HEK293 (cell line): ENCODE data around the gene SWT1.

Source experiments
- CTCF ChIA-PET: fragments of 350-600 bp; formaldehyde crosslinking; extraction: SDS; loops from one replicate; lab custom pipeline; 2021; ENCODE audit warnings: antibody characterized with exemption; lab: Yijun Ruan, JAX
- POLR2A ChIA-PET: fragments of 300-600 bp; formaldehyde crosslinking; extraction: SDS; loops from one replicate; lab custom pipeline; 2020; ENCODE audit warnings: antibody characterized with exemption, inconsistent platforms; lab: Yijun Ruan, JAX
- H3K27ac ChIP-seq: fragments of 200-500 bp; sonication (Bioruptor generic); 2 replicates; pipeline ENCODE4 v1.5.1; 2014; ENCODE audit warnings: low read depth, low read length, control low read depth, inconsistent platforms; ENCODE audit errors: extremely low read depth
- H3K36me3 ChIP-seq, 2 experiments: fragments of 200-500 bp in 1 of 2; sonication (Bioruptor generic) in 1 of 2; 1 replicate in 1 of 2; 2 replicates in 1 of 2; pipeline ENCODE4 v1.5.1; 2014 to 2017; ENCODE audit warnings: inconsistent platforms in 2 of 2, low read length in 2 of 2; ENCODE audit not compliant: control insufficient read depth in 2 of 2, insufficient read depth in 1 of 2
- H3K4me1 ChIP-seq: fragments of 200-500 bp; sonication (Bioruptor generic); 2 replicates; pipeline ENCODE4 v1.5.1; 2014; ENCODE audit warnings: mild to moderate bottlenecking, low read length, inconsistent platforms; ENCODE audit not compliant: control insufficient read depth, insufficient read depth
- H3K4me3 ChIP-seq: 2 replicates; pipeline ENCODE4 v1.5.1; 2011; ENCODE audit warnings: low read depth, mild to moderate bottlenecking, control low read depth, low read length, moderate library complexity
- H3K9me3 ChIP-seq: fragments of 200-500 bp; sonication (Bioruptor generic); 2 replicates; pipeline ENCODE4 v1.5.1; 2014; ENCODE audit warnings: low read depth, low read length, inconsistent platforms; ENCODE audit not compliant: control insufficient read depth, insufficient read depth
- GLIS1 ChIP-seq: fragments of 450-650 bp; formaldehyde crosslinking; IDR thresholded peaks from 2 replicates; pipeline ENCODE4 v1.5.1; 2016; ENCODE audit warnings: missing biosample characterization, missing genetic modification characterization
- PRDM1 ChIP-seq: fragments of 450-650 bp; formaldehyde crosslinking; IDR thresholded peaks from 2 replicates; pipeline ENCODE4; 2016; ENCODE audit warnings: missing biosample characterization, missing genetic modification characterization
- SCRT2 ChIP-seq: fragments of 450-650 bp; formaldehyde crosslinking; IDR thresholded peaks from 2 replicates; pipeline ENCODE4 v1.5.1; 2016; ENCODE audit warnings: missing biosample characterization, missing genetic modification characterization
- ZBTB7A ChIP-seq: fragments of 450-650 bp; formaldehyde crosslinking; IDR thresholded peaks from 2 replicates; pipeline ENCODE4 v1.5.1; 2016; ENCODE audit warnings: low read depth, missing biosample characterization, missing genetic modification characterization
- ZFHX2 ChIP-seq: fragments of 450-650 bp; formaldehyde crosslinking; conservative IDR thresholded peaks from 2 replicates; pipeline ENCODE4 v1.5.1; 2016; ENCODE audit warnings: missing biosample characterization, missing genetic modification characterization
- ZIC2 ChIP-seq: fragments of 450-650 bp; formaldehyde crosslinking; IDR thresholded peaks from 2 replicates; pipeline ENCODE4 v1.5.1; 2016; ENCODE audit warnings: missing biosample characterization, missing genetic modification characterization
- ZNF155 ChIP-seq: fragments of 450-650 bp; formaldehyde crosslinking; IDR thresholded peaks from 2 replicates; pipeline ENCODE4 v1.5.1; 2016; ENCODE audit warnings: missing biosample characterization, missing genetic modification characterization
- ZNF174 ChIP-seq: fragments of 450-650 bp; formaldehyde crosslinking; IDR thresholded peaks from 2 replicates; pipeline ENCODE4 v1.5.0; 2017; ENCODE audit warnings: missing biosample characterization, mild to moderate bottlenecking, missing genetic modification characterization
- ZNF302 ChIP-seq: fragments of 450-650 bp; formaldehyde crosslinking; IDR thresholded peaks from 2 replicates; pipeline ENCODE4 v1.5.1; 2016; ENCODE audit warnings: missing biosample characterization, missing genetic modification characterization, low read depth
- ZNF335 ChIP-seq: fragments of 450-650 bp; formaldehyde crosslinking; conservative IDR thresholded peaks from 2 replicates; pipeline ENCODE4 v1.5.1; 2016; ENCODE audit warnings: missing biosample characterization, missing genetic modification characterization
- ZNF350 ChIP-seq: fragments of 450-650 bp; formaldehyde crosslinking; IDR thresholded peaks from 2 replicates; pipeline ENCODE4 v1.5.0; 2017; ENCODE audit warnings: missing biosample characterization, mild to moderate bottlenecking, missing genetic modification characterization
- ZNF549 ChIP-seq: fragments of 450-650 bp; IDR thresholded peaks from 2 replicates; pipeline ENCODE4 v1.5.1; 2018; ENCODE audit warnings: missing biosample characterization, missing genetic modification characterization, mild to moderate bottlenecking, inconsistent platforms, moderate library complexity
- ZNF560 ChIP-seq: fragments of 450-650 bp; formaldehyde crosslinking; IDR thresholded peaks from 2 replicates; pipeline ENCODE4 v1.5.1; 2017; ENCODE audit warnings: missing biosample characterization, missing genetic modification characterization, borderline replicate concordance
- ZNF629 ChIP-seq: fragments of 450-650 bp; formaldehyde crosslinking; IDR thresholded peaks from 2 replicates; pipeline ENCODE4 v1.5.1; 2017; ENCODE audit warnings: missing biosample characterization, missing genetic modification characterization
- ZNF677 ChIP-seq: fragments of 450-650 bp; IDR thresholded peaks from 2 replicates; pipeline ENCODE4 v1.5.0; 2018; ENCODE audit warnings: missing biosample characterization, mild to moderate bottlenecking, missing genetic modification characterization, moderate library complexity
- ZNF76 ChIP-seq: fragments of 450-650 bp; formaldehyde crosslinking; IDR thresholded peaks from 2 replicates; pipeline ENCODE4; 2016; ENCODE audit warnings: low read depth, missing biosample characterization, missing genetic modification characterization, borderline replicate concordance
- TF ChIP-seq, protein P1 (sequence below): fragments of 450-650 bp; formaldehyde crosslinking; IDR thresholded peaks from 2 replicates; pipeline ENCODE4 v1.5.1; 2016; ENCODE audit warnings: missing biosample characterization, missing genetic modification characterization
- TF ChIP-seq, protein P2 (sequence below): fragments of 450-650 bp; formaldehyde crosslinking; IDR thresholded peaks from 2 replicates; pipeline ENCODE4 v1.5.1; 2016; ENCODE audit warnings: missing biosample characterization, missing genetic modification characterization, low read depth
- TF ChIP-seq, protein P3 (sequence below): fragments of 450-650 bp; formaldehyde crosslinking; IDR thresholded peaks from 2 replicates; pipeline ENCODE4 v1.5.1; 2016; ENCODE audit warnings: missing biosample characterization, missing genetic modification characterization
- TF ChIP-seq, protein P4 (sequence below): fragments of 450-650 bp; formaldehyde crosslinking; IDR thresholded peaks from 2 replicates; pipeline ENCODE4 v1.5.0; 2017; ENCODE audit warnings: missing biosample characterization, missing genetic modification characterization, borderline replicate concordance
- TF ChIP-seq, protein P5 (sequence below): fragments of 450-650 bp; formaldehyde crosslinking; IDR thresholded peaks from 2 replicates; pipeline ENCODE4 v1.5.1; 2016; ENCODE audit warnings: missing biosample characterization, missing genetic modification characterization
- TF ChIP-seq, protein P6 (sequence below): fragments of 450-650 bp; formaldehyde crosslinking; IDR thresholded peaks from 2 replicates; pipeline ENCODE4 v1.5.1; 2017; ENCODE audit warnings: missing biosample characterization, missing genetic modification characterization

The SWT1 gene

DNA sequence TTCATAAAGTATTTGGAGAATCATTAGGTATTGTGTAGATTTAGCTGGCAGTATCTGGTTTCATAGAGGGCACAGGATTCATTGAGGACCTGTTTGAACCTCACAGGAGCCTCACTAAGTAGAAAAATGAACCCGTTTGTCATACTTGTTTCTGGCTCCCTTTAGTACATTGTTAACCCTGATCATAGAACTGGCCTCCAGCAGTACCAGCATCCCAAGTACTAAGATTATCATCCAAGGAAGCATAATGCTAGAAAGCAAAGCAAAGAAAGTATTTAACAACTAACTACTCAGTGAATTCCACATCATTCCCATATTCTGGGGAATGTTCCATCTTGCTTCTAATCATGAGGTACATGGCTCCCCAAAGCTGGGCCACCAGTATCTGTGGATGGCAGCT lies 105.2 kb downstream of the SWT1 start (continued):
- no peak for TF ChIP-seq ZNF335 (tag by site-specific recombination)
- TF ChIP-seq, protein P1, sequence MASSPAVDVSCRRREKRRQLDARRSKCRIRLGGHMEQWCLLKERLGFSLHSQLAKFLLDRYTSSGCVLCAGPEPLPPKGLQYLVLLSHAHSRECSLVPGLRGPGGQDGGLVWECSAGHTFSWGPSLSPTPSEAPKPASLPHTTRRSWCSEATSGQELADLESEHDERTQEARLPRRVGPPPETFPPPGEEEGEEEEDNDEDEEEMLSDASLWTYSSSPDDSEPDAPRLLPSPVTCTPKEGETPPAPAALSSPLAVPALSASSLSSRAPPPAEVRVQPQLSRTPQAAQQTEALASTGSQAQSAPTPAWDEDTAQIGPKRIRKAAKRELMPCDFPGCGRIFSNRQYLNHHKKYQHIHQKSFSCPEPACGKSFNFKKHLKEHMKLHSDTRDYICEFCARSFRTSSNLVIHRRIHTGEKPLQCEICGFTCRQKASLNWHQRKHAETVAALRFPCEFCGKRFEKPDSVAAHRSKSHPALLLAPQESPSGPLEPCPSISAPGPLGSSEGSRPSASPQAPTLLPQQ (tag by site-specific recombination): no peak
- TF ChIP-seq, protein P2, sequence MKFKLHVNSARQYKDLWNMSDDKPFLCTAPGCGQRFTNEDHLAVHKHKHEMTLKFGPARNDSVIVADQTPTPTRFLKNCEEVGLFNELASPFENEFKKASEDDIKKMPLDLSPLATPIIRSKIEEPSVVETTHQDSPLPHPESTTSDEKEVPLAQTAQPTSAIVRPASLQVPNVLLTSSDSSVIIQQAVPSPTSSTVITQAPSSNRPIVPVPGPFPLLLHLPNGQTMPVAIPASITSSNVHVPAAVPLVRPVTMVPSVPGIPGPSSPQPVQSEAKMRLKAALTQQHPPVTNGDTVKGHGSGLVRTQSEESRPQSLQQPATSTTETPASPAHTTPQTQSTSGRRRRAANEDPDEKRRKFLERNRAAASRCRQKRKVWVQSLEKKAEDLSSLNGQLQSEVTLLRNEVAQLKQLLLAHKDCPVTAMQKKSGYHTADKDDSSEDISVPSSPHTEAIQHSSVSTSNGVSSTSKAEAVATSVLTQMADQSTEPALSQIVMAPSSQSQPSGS (tag by site-specific recombination): no peak
- TF ChIP-seq, protein P3, sequence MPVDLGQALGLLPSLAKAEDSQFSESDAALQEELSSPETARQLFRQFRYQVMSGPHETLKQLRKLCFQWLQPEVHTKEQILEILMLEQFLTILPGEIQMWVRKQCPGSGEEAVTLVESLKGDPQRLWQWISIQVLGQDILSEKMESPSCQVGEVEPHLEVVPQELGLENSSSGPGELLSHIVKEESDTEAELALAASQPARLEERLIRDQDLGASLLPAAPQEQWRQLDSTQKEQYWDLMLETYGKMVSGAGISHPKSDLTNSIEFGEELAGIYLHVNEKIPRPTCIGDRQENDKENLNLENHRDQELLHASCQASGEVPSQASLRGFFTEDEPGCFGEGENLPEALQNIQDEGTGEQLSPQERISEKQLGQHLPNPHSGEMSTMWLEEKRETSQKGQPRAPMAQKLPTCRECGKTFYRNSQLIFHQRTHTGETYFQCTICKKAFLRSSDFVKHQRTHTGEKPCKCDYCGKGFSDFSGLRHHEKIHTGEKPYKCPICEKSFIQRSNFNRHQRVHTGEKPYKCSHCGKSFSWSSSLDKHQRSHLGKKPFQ: no peak
- TF ChIP-seq, protein P4, sequence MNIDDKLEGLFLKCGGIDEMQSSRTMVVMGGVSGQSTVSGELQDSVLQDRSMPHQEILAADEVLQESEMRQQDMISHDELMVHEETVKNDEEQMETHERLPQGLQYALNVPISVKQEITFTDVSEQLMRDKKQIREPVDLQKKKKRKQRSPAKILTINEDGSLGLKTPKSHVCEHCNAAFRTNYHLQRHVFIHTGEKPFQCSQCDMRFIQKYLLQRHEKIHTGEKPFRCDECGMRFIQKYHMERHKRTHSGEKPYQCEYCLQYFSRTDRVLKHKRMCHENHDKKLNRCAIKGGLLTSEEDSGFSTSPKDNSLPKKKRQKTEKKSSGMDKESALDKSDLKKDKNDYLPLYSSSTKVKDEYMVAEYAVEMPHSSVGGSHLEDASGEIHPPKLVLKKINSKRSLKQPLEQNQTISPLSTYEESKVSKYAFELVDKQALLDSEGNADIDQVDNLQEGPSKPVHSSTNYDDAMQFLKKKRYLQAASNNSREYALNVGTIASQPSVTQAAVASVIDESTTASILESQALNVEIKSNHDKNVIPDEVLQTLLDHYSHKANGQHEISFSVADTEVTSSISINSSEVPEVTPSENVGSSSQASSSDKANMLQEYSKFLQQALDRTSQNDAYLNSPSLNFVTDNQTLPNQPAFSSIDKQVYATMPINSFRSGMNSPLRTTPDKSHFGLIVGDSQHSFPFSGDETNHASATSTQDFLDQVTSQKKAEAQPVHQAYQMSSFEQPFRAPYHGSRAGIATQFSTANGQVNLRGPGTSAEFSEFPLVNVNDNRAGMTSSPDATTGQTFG: no peak
- no peak for TF ChIP-seq ZNF76 (tag by site-specific recombination)
- TF ChIP-seq, protein P5, sequence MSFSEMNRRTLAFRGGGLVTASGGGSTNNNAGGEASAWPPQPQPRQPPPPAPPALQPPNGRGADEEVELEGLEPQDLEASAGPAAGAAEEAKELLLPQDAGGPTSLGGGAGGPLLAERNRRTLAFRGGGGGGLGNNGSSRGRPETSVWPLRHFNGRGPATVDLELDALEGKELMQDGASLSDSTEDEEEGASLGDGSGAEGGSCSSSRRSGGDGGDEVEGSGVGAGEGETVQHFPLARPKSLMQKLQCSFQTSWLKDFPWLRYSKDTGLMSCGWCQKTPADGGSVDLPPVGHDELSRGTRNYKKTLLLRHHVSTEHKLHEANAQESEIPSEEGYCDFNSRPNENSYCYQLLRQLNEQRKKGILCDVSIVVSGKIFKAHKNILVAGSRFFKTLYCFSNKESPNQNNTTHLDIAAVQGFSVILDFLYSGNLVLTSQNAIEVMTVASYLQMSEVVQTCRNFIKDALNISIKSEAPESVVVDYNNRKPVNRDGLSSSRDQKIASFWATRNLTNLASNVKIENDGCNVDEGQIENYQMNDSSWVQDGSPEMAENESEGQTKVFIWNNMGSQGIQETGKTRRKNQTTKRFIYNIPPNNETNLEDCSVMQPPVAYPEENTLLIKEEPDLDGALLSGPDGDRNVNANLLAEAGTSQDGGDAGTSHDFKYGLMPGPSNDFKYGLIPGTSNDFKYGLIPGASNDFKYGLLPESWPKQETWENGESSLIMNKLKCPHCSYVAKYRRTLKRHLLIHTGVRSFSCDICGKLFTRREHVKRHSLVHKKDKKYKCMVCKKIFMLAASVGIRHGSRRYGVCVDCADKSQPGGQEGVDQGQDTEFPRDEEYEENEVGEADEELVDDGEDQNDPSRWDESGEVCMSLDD (tag by site-specific recombination): no peak
- TF ChIP-seq GLIS1: no peak
- TF ChIP-seq ZFHX2 (tag by site-specific recombination): no peak
- no peak for TF ChIP-seq ZIC2
- TF ChIP-seq, protein P6, sequence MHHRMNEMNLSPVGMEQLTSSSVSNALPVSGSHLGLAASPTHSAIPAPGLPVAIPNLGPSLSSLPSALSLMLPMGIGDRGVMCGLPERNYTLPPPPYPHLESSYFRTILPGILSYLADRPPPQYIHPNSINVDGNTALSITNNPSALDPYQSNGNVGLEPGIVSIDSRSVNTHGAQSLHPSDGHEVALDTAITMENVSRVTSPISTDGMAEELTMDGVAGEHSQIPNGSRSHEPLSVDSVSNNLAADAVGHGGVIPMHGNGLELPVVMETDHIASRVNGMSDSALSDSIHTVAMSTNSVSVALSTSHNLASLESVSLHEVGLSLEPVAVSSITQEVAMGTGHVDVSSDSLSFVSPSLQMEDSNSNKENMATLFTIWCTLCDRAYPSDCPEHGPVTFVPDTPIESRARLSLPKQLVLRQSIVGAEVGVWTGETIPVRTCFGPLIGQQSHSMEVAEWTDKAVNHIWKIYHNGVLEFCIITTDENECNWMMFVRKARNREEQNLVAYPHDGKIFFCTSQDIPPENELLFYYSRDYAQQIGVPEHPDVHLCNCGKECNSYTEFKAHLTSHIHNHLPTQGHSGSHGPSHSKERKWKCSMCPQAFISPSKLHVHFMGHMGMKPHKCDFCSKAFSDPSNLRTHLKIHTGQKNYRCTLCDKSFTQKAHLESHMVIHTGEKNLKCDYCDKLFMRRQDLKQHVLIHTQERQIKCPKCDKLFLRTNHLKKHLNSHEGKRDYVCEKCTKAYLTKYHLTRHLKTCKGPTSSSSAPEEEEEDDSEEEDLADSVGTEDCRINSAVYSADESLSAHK (tag by site-specific recombination): no peak
- no peak for TF ChIP-seq ZBTB7A (tag by site-specific recombination)
- TF ChIP-seq PRDM1 (tag by site-specific recombination): no peak

DNA sequence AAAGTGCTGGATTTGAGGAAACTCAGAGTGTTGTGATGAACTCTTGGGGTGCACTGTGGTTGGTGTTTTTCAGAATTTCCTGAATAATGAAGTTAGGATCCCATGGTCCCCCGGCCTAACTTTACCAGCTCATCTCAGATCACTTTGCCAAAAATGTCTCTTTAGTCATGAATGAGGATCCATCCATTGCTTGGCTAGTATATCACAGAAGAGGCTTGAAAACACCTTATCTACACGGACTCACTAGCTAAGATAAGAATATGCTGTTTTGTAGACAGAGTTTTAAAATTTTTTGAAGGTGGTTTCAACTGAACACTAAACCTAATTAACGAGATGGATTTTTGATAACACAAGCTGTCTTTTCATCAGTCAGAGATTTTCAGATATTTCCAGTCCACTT lies 106.3 kb downstream of the SWT1 start:
- Histone ChIP-seq H3K4me3 (no peak overlapping the region), H3K27ac (no peak overlapping the region), H3K4me1 (no peaks in the 10 kb centered on the region), H3K36me3 (no peaks in the 10 kb centered on the region), H3K9me3 (no peaks in the 10 kb centered on the region)
- CTCF ChIA-PET: no interaction called here
- POLR2A ChIA-PET: interaction anchor here (0.7 kb wide), 1 partner anchor 23 kb away, joined by 4 read pairs; no protein-coding TSS in a partner anchor
- TF ChIP-seq SCRT2 (tag by site-specific recombination) (no peak), ZNF350 (no peak), ZNF549 (tag by site-specific recombination) (no peak), ZNF677 (no peak), ZNF560 (tag by site-specific recombination) (no peak), ZNF155 (tag by site-specific recombination) (no peak), ZNF629 (tag by site-specific recombination) (no peak), ZNF302 (no peak), ZNF174 (tag by site-specific recombination) (no peak)
